GM23338 (cell line): ENCODE results near the gene SPECC1. TPM values are rescaled to one million over a fixed set of nuclear protein-coding genes. Genes with fewer than 3 reads are reported as not detected.

Experiments
- ATAC-seq: fragments of 200-7000 bp; cut with Tn5 transposase; 3 replicates; pipeline ENCODE4 v1.9.1; 2020
- DNase-seq: peaks from one replicate; pipeline ENCODE4 v3.0.0-alpha.2; 2015; ENCODE audit warnings: low spot score
- H2AFZ ChIP-seq: fragments of 200-600 bp; sonication (generic); 2 replicates; pipeline ENCODE4 v1.8.0; 2016; ENCODE audit warnings: antibody characterized with exemption, mild to moderate bottlenecking, moderate library complexity
- H3F3A ChIP-seq: fragments of 200-600 bp; sonication (generic); replicated peaks from 2 replicates; pipeline ENCODE4 v1.8.0; 2017; ENCODE audit warnings: antibody characterized with exemption, mixed run types, low read depth
- H3K27ac ChIP-seq: fragments of 200-600 bp; sonication (generic); 2 replicates; pipeline ENCODE4 v1.6.1; 2016; ENCODE audit warnings: low read depth
- H3K27me3 ChIP-seq: fragments of 200-600 bp; sonication (generic); 2 replicates; pipeline ENCODE4 v1.8.0; 2016; ENCODE audit warnings: mild to moderate bottlenecking, mixed run types, moderate library complexity; ENCODE audit not compliant: insufficient read depth
- H3K36me3 ChIP-seq: fragments of 200-600 bp; sonication (generic); 2 replicates; pipeline ENCODE4 v1.8.0; 2016; ENCODE audit warnings: mild to moderate bottlenecking; ENCODE audit not compliant: insufficient read depth
- H3K4me1 ChIP-seq: fragments of 200-600 bp; sonication (generic); 2 replicates; pipeline ENCODE4 v1.8.0; 2016; ENCODE audit warnings: mild to moderate bottlenecking, moderate library complexity; ENCODE audit not compliant: insufficient read depth
- H3K4me2 ChIP-seq: fragments of 200-600 bp; sonication (generic); 2 replicates; pipeline ENCODE4 v1.7.1; 2017; ENCODE audit warnings: mixed run types
- H3K4me3 ChIP-seq: fragments of 200-600 bp; sonication (generic); 2 replicates; pipeline ENCODE4 v1.6.1; 2016; ENCODE audit warnings: mixed run types
- H3K79me2 ChIP-seq: fragments of 200-600 bp; sonication (generic); replicated peaks from 2 replicates; pipeline ENCODE4 v1.8.0; 2017; ENCODE audit warnings: mild to moderate bottlenecking; ENCODE audit not compliant: insufficient read depth
- H3K9me2 ChIP-seq: fragments of 200-600 bp; sonication (generic); 2 replicates; pipeline ENCODE4 v1.8.0; 2017; ENCODE audit not compliant: insufficient read depth
- H4K20me1 ChIP-seq: fragments of 200-600 bp; sonication (generic); replicated peaks from 2 replicates; pipeline ENCODE4 v1.8.0; 2017; ENCODE audit warnings: mild to moderate bottlenecking; ENCODE audit not compliant: insufficient read depth
- H3K27ac Mint-ChIP-seq: 2 replicates; pipeline ENCODE4 v1.8.0; 2020; ENCODE audit warnings: inconsistent platforms, mild to moderate bottlenecking, moderate library complexity, mixed read lengths
- H3K27me3 Mint-ChIP-seq: 3 replicates; pipeline ENCODE4 v1.8.0; 2022; ENCODE audit warnings: low read depth, mild to moderate bottlenecking, moderate library complexity, mixed read lengths, inconsistent platforms; ENCODE audit not compliant: insufficient read depth, poor library complexity
- H3K36me3 Mint-ChIP-seq: 3 replicates; pipeline ENCODE4 v1.8.0; 2021; ENCODE audit warnings: low read depth, mild to moderate bottlenecking, inconsistent platforms, moderate library complexity, mixed read lengths
- H3K4me1 Mint-ChIP-seq: 3 replicates; pipeline ENCODE4 v1.8.0; 2020; ENCODE audit warnings: mild to moderate bottlenecking, inconsistent platforms, mixed read lengths
- H3K4me3 Mint-ChIP-seq: 3 replicates; pipeline ENCODE4 v1.8.0; 2021; ENCODE audit warnings: moderate library complexity, mild to moderate bottlenecking, inconsistent platforms, mixed read lengths
- H3K9me3 Mint-ChIP-seq: 3 replicates; pipeline ENCODE4 v1.8.0; 2020; ENCODE audit warnings: moderate library complexity, mild to moderate bottlenecking, inconsistent platforms, mixed read lengths
- CREB1 ChIP-seq: fragments of 250-450 bp; sonication (Bioruptor Pico); IDR thresholded peaks from 2 replicates; pipeline ENCODE4 v1.5.0; 2020; ENCODE audit warnings: low read depth, mild to moderate bottlenecking, moderate library complexity
- EZH2phosphoT487 ChIP-seq: fragments of 200-600 bp; sonication (generic); IDR thresholded peaks from one replicate; pipeline ENCODE4 v1.8.1; 2018; ENCODE audit warnings: antibody characterized with exemption; ENCODE audit not compliant: unreplicated experiment
- JUNB ChIP-seq: IDR thresholded peaks from one replicate; pipeline ENCODE4 v1.6.1; 2016; ENCODE audit warnings: antibody characterized with exemption; ENCODE audit not compliant: unreplicated experiment
- NANOG ChIP-seq: IDR thresholded peaks from 2 replicates; pipeline ENCODE4 v1.6.1; 2016; ENCODE audit warnings: antibody characterized with exemption, borderline replicate concordance
- STAT1 ChIP-seq: IDR thresholded peaks from one replicate; pipeline ENCODE4 v1.6.1; 2016; ENCODE audit warnings: antibody characterized with exemption; ENCODE audit not compliant: unreplicated experiment
- ZNF114 ChIP-seq: fragments of 250-450 bp; sonication (Bioruptor Pico); IDR thresholded peaks from 2 replicates; pipeline ENCODE4 v1.5.0; 2020; ENCODE audit warnings: mild to moderate bottlenecking, moderate library complexity
- ZNF331 ChIP-seq: fragments of 250-450 bp; sonication (Bioruptor Pico); IDR thresholded peaks from 2 replicates; pipeline ENCODE4 v1.5.0; 2020; ENCODE audit warnings: low read depth, mild to moderate bottlenecking, moderate library complexity
- polyA plus RNA-seq: library from polyadenylated mRNA; unstranded; fragments of >200 nt; fragmentation: Nextera tagmentation; extraction: Ambion mirVana; gene quantifications from 2 replicates; pipeline ENCODE4 v1.2.1, GENCODE V29; 2016
- total RNA-seq: library from RNA; depleted of rRNA; stranded (reverse); fragments of >200 nt; shearing (Covaris generic); gene quantifications from 2 replicates; pipeline ENCODE4 v1.2.3, GENCODE V29; 2014
- TF ChIP-seq, protein P1 (sequence below): fragments of 250-450 bp; sonication (Bioruptor Pico); IDR thresholded peaks from 2 replicates; pipeline ENCODE4 v1.5.0; 2020; ENCODE audit warnings: mild to moderate bottlenecking, moderate library complexity
- TF ChIP-seq, protein P2 (sequence below), 2 experiments: fragments of 200-600 bp in 1 of 2; sonication (generic) in 1 of 2; conservative IDR thresholded peaks; 2 replicates each; pipeline versions ENCODE4 v1.5.1 to v1.6.1; 2016 to 2017; ENCODE audit warnings: antibody characterized with exemption in 2 of 2, low read depth in 2 of 2, mild to moderate bottlenecking in 2 of 2, moderate library complexity in 1 of 2
- TF ChIP-seq, protein P3 (sequence below): IDR thresholded peaks from one replicate; pipeline ENCODE4 v1.6.1; 2018; ENCODE audit warnings: antibody characterized with exemption; ENCODE audit not compliant: unreplicated experiment
- TF ChIP-seq, protein P4 (sequence below): IDR thresholded peaks from 2 replicates; pipeline ENCODE4 v1.6.1; 2016; ENCODE audit warnings: antibody characterized with exemption

SPECC1 gene
- total and polyA plus RNA-seq, 2 experiments from 2014 or later = 42.6 to 101 TPM

DNA sequence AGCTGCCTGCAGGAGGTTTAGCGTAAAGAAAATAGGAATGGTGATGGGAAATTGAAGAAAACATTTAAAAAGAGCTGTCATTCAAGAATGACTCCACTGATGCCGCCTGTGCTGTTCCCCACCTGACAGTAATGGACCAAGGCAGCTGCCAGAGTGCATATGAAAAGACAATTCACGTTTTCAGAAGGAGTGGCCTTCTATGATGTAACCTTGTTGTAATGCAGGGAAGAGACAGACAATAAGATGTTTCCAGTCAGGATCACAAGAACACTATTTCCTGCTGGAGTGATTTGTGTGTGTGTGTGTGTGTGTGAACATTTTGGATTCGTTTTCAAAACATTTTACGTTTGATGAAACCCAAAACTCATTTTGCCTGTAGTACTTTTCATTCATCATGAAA, 254.4 kb downstream of the SPECC1 start (continued):
- TF ChIP-seq, protein P1, sequence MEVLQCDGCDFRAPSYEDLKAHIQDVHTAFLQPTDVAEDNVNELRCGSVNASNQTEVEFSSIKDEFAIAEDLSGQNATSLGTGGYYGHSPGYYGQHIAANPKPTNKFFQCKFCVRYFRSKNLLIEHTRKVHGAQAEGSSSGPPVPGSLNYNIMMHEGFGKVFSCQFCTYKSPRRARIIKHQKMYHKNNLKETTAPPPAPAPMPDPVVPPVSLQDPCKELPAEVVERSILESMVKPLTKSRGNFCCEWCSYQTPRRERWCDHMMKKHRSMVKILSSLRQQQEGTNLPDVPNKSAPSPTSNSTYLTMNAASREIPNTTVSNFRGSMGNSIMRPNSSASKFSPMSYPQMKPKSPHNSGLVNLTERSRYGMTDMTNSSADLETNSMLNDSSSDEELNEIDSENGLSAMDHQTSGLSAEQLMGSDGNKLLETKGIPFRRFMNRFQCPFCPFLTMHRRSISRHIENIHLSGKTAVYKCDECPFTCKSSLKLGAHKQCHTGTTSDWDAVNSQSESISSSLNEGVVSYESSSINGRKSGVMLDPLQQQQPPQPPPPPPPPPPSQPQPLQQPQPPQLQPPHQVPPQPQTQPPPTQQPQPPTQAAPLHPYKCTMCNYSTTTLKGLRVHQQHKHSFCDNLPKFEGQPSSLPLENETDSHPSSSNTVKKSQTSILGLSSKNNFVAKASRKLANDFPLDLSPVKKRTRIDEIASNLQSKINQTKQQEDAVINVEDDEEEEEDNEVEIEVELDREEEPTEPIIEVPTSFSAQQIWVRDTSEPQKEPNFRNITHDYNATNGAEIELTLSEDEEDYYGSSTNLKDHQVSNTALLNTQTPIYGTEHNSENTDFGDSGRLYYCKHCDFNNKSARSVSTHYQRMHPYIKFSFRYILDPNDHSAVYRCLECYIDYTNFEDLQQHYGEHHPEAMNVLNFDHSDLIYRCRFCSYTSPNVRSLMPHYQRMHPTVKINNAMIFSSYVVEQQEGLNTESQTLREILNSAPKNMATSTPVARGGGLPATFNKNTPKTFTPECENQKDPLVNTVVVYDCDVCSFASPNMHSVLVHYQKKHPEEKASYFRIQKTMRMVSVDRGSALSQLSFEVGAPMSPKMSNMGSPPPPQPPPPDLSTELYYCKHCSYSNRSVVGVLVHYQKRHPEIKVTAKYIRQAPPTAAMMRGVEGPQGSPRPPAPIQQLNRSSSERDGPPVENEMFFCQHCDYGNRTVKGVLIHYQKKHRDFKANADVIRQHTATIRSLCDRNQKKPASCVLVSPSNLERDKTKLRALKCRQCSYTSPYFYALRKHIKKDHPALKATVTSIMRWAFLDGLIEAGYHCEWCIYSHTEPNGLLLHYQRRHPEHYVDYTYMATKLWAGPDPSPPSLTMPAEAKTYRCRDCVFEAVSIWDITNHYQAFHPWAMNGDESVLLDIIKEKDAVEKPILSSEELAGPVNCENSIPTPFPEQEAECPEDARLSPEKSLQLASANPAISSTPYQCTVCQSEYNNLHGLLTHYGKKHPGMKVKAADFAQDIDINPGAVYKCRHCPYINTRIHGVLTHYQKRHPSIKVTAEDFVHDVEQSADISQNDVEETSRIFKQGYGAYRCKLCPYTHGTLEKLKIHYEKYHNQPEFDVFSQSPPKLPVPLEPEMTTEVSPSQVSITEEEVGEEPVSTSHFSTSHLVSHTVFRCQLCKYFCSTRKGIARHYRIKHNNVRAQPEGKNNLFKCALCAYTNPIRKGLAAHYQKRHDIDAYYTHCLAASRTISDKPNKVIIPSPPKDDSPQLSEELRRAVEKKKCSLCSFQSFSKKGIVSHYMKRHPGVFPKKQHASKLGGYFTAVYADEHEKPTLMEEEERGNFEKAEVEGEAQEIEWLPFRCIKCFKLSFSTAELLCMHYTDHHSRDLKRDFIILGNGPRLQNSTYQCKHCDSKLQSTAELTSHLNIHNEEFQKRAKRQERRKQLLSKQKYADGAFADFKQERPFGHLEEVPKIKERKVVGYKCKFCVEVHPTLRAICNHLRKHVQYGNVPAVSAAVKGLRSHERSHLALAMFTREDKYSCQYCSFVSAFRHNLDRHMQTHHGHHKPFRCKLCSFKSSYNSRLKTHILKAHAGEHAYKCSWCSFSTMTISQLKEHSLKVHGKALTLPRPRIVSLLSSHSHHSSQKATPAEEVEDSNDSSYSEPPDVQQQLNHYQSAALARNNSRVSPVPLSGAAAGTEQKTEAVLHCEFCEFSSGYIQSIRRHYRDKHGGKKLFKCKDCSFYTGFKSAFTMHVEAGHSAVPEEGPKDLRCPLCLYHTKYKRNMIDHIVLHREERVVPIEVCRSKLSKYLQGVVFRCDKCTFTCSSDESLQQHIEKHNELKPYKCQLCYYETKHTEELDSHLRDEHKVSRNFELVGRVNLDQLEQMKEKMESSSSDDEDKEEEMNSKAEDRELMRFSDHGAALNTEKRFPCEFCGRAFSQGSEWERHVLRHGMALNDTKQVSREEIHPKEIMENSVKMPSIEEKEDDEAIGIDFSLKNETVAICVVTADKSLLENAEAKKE (CRISPR knock-in tag) = no peak

DNA sequence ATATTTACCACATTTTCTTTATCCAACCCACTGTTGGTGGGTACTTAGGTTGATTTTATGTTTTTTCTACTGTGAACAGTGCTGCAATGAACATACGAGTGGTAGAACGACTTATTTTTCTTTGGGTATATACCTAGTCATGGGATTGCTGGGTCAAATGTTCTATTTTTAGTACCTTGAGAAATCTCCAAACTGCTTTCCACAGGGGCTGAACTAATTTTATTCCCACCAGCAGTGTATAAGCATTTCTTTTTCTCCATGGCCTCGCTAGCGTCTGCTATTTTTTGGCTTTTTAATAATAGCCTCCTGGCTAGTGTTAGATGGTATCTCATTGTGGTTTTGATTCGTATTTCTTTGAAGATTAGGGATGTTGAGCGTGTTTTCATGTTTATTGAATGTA, 255.8 kb downstream of the SPECC1 start:
- no peak overlapping the region for H3K4me2 ChIP-seq
- Mint-ChIP-seq H3K27me3 (peaks cover 3% of the 10 kb centered on the region), H3K27ac (0 out of 2 replicates have a peak overlapping the region, but pooled peaks have one; percentile 55), H3K36me3 (peaks cover 46% of the 10 kb centered on the region), H3K4me1 (peaks cover 23% of the 10 kb centered on the region), H3K9me3 (no peaks in the 10 kb centered on the region), H3K4me3 (no peak overlapping the region)
- peaks cover 18% of the 10 kb centered on the region for H3K4me1 ChIP-seq
- no peaks in the 10 kb centered on the region for H3F3A ChIP-seq
- no peaks in the 10 kb centered on the region for H4K20me1 ChIP-seq
- ATAC-seq (no peak), DNase-seq (no peak)
- no peaks in the 10 kb centered on the region; the same call in 1 of the 2 replicates for H3K36me3 ChIP-seq
- H3K9me2 ChIP-seq = no peaks in the 10 kb centered on the region
- H3K79me2 ChIP-seq = peaks cover 16% of the 10 kb centered on the region
- no peak overlapping the region for H3K4me3 ChIP-seq
- no peaks in the 10 kb centered on the region for H3K27me3 ChIP-seq
- no peak overlapping the region for H2AFZ ChIP-seq
- H3K27ac ChIP-seq = no peak overlapping the region
- TF ChIP-seq JUNB (no peak), EZH2phosphoT487 (no peak), CREB1 (CRISPR knock-in tag) (no peak), ZNF331 (no peak), NANOG (no peak), ZNF114 (CRISPR knock-in tag) (no peak), STAT1 (no peak)
- TF ChIP-seq, protein P2, sequence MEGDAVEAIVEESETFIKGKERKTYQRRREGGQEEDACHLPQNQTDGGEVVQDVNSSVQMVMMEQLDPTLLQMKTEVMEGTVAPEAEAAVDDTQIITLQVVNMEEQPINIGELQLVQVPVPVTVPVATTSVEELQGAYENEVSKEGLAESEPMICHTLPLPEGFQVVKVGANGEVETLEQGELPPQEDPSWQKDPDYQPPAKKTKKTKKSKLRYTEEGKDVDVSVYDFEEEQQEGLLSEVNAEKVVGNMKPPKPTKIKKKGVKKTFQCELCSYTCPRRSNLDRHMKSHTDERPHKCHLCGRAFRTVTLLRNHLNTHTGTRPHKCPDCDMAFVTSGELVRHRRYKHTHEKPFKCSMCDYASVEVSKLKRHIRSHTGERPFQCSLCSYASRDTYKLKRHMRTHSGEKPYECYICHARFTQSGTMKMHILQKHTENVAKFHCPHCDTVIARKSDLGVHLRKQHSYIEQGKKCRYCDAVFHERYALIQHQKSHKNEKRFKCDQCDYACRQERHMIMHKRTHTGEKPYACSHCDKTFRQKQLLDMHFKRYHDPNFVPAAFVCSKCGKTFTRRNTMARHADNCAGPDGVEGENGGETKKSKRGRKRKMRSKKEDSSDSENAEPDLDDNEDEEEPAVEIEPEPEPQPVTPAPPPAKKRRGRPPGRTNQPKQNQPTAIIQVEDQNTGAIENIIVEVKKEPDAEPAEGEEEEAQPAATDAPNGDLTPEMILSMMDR (conservative IDR thresholded peaks at IDR 0.05; ENCODE audit: low read depth in 2 of 2) = no peak
- TF ChIP-seq, protein P3, sequence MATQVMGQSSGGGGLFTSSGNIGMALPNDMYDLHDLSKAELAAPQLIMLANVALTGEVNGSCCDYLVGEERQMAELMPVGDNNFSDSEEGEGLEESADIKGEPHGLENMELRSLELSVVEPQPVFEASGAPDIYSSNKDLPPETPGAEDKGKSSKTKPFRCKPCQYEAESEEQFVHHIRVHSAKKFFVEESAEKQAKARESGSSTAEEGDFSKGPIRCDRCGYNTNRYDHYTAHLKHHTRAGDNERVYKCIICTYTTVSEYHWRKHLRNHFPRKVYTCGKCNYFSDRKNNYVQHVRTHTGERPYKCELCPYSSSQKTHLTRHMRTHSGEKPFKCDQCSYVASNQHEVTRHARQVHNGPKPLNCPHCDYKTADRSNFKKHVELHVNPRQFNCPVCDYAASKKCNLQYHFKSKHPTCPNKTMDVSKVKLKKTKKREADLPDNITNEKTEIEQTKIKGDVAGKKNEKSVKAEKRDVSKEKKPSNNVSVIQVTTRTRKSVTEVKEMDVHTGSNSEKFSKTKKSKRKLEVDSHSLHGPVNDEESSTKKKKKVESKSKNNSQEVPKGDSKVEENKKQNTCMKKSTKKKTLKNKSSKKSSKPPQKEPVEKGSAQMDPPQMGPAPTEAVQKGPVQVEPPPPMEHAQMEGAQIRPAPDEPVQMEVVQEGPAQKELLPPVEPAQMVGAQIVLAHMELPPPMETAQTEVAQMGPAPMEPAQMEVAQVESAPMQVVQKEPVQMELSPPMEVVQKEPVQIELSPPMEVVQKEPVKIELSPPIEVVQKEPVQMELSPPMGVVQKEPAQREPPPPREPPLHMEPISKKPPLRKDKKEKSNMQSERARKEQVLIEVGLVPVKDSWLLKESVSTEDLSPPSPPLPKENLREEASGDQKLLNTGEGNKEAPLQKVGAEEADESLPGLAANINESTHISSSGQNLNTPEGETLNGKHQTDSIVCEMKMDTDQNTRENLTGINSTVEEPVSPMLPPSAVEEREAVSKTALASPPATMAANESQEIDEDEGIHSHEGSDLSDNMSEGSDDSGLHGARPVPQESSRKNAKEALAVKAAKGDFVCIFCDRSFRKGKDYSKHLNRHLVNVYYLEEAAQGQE = no peak
- TF ChIP-seq, protein P4, sequence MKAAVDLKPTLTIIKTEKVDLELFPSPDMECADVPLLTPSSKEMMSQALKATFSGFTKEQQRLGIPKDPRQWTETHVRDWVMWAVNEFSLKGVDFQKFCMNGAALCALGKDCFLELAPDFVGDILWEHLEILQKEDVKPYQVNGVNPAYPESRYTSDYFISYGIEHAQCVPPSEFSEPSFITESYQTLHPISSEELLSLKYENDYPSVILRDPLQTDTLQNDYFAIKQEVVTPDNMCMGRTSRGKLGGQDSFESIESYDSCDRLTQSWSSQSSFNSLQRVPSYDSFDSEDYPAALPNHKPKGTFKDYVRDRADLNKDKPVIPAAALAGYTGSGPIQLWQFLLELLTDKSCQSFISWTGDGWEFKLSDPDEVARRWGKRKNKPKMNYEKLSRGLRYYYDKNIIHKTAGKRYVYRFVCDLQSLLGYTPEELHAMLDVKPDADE = no peak
